HL-60 (cell line): ENCODE results near the gene SLC19A3.
"Not testable (repeated sequence)": the region's sequence is repeated elsewhere in the genome, so short reads cannot be mapped to it uniquely, and the experiment has no call there.

ENCODE experiments used
- DNase-seq, 2 experiments: peaks; one replicate each; pipeline ENCODE4 v3.0.0-alpha.2; 2010 to 2020; ENCODE audit warnings: low read depth in 1 of 2, low spot score in 1 of 2
- H3K27ac ChIP-seq: fragments of 250-450 bp; sonication (Bioruptor Pico); replicated peaks from 2 replicates; pipeline ENCODE4 v1.5.1; 2020; ENCODE audit warnings: mild to moderate bottlenecking, moderate library complexity
- H3K27me3 ChIP-seq: fragments of 250-450 bp; sonication (Bioruptor Pico); 2 replicates; pipeline ENCODE4 v1.5.1; 2021; ENCODE audit warnings: mild to moderate bottlenecking, moderate library complexity; ENCODE audit not compliant: insufficient read depth, poor library complexity, severe bottlenecking
- H3K4me3 ChIP-seq: replicated peaks from 2 replicates; pipeline ENCODE4 v1.5.1; 2011; ENCODE audit warnings: mild to moderate bottlenecking, control low read depth, low read length; ENCODE audit not compliant: insufficient read depth
- CTCF ChIP-seq: IDR thresholded peaks from one replicate; pipeline ENCODE4 v1.5.1; 2011; ENCODE audit warnings: low read length, control low read depth, inconsistent platforms; ENCODE audit not compliant: insufficient read depth
- GABPA ChIP-seq: IDR thresholded peaks from 2 replicates; pipeline ENCODE4 v1.6.1; 2012; ENCODE audit warnings: low read depth
- POLR2AphosphoS5 ChIP-seq: IDR thresholded peaks from 2 replicates; pipeline ENCODE4 v1.6.1; 2012; ENCODE audit warnings: low read depth
- REST ChIP-seq: IDR thresholded peaks from 2 replicates; pipeline ENCODE4 v1.6.1; 2012; ENCODE audit warnings: low read depth; ENCODE audit not compliant: insufficient replicate concordance
- SPI1 ChIP-seq: IDR thresholded peaks from 2 replicates; pipeline ENCODE4 v1.6.1; 2012; ENCODE audit warnings: low read depth, mild to moderate bottlenecking, borderline replicate concordance

Gene SLC19A3

GRCh38 chr2:227724394-227725039 lies 6.7 kb upstream of the SLC19A3 start, which contains the start of gene SCYGR6:
Gene SCYGR6, minus strand, starts transcription at chr2:227724757. Its CDS starts 0 bp downstream, at chr2:227724757.
- H3K27ac ChIP-seq: no peak within 1 kb of the TSS
- peak in 1 of 2 experiments; percentile 51 for DNase-seq
- peaks cover 2% of the 10 kb centered on the region for H3K27me3 ChIP-seq
- TF ChIP-seq POLR2AphosphoS5 (peak; percentile 80), REST (no peak), GABPA (no peak), CTCF (no peak), SPI1 (peak; percentile 67)
- no peak within 1 kb of the TSS for H3K4me3 ChIP-seq

GRCh38 chr2:227722821-227723220 lies 5.0 kb upstream of the SLC19A3 start:
- H3K27me3 ChIP-seq, H3K4me3 ChIP-seq, DNase-seq, H3K27ac ChIP-seq: not testable (repeated sequence)

GRCh38 chr2:227720680-227721079 lies 2.9 kb upstream of the SLC19A3 start:
- Histone ChIP-seq H3K4me3 (no peak overlapping the region), H3K27ac (no peak overlapping the region), H3K27me3 (peaks cover 2% of the 10 kb centered on the region)
- DNase-seq: peak in 1 of 2 experiments; percentile 29
- TF ChIP-seq SPI1 (no peak), REST (no peak)

GRCh38 chr2:227719641-227720040 lies 1.8 kb upstream of the SLC19A3 start:
- no peak for TF ChIP-seq SPI1
- TF ChIP-seq POLR2AphosphoS5: no peak
- TF ChIP-seq REST: no peak
- TF ChIP-seq GABPA: no peak
- TF ChIP-seq CTCF: no peak
- H3K27me3 ChIP-seq: peaks cover 2% of the 10 kb centered on the region
- no peak overlapping the region for H3K27ac ChIP-seq
- no peak for DNase-seq
- no peak overlapping the region for H3K4me3 ChIP-seq
